RWPE2 (cell line): ENCODE results near the gene RRM2.

Experiments used
- ATAC-seq: fragments of 200-7000 bp; cut with Tn5 transposase; 3 replicates; pipeline ENCODE4 v1.9.1; 2021; ENCODE audit warnings: low read depth
- DNase-seq: peaks from one replicate; pipeline ENCODE4 v3.0.0-alpha.2; 2020; ENCODE audit warnings: low spot score
- H3K27ac ChIP-seq: fragments of 450-650 bp; 2 replicates; pipeline ENCODE4 v1.5.1; 2017; ENCODE audit warnings: mild to moderate bottlenecking; ENCODE audit not compliant: poor library complexity, severe bottlenecking
- H3K27me3 ChIP-seq: fragments of 250-450 bp; sonication (Bioruptor Pico); 2 replicates; pipeline ENCODE4 v1.5.1; 2021; ENCODE audit warnings: mild to moderate bottlenecking, moderate library complexity; ENCODE audit not compliant: insufficient read depth, poor library complexity, severe bottlenecking
- H3K36me3 ChIP-seq: fragments of 250-450 bp; sonication (Bioruptor Pico); 2 replicates; pipeline ENCODE4 v1.5.1; 2020; ENCODE audit warnings: low read depth, mild to moderate bottlenecking, moderate library complexity
- H3K4me1 ChIP-seq: fragments of 250-450 bp; sonication (Bioruptor Pico); 2 replicates; pipeline ENCODE4 v1.5.1; 2021; ENCODE audit warnings: mild to moderate bottlenecking, moderate library complexity; ENCODE audit not compliant: insufficient read depth, poor library complexity, severe bottlenecking
- H3K4me3 ChIP-seq: fragments of 250-450 bp; sonication (Bioruptor Pico); 2 replicates; pipeline ENCODE4 v1.5.1; 2021; ENCODE audit warnings: mild to moderate bottlenecking, moderate library complexity; ENCODE audit not compliant: severe bottlenecking
- H3K9me3 ChIP-seq: fragments of 250-450 bp; sonication (Bioruptor Pico); 2 replicates; pipeline ENCODE4 v1.5.1; 2021; ENCODE audit warnings: mild to moderate bottlenecking, moderate library complexity; ENCODE audit not compliant: severe bottlenecking
- CTCF ChIP-seq: fragments of 450-650 bp; IDR thresholded peaks from one replicate; pipeline ENCODE4 v1.5.1; 2017; ENCODE audit warnings: mild to moderate bottlenecking, moderate library complexity; ENCODE audit not compliant: poor library complexity, severe bottlenecking

RRM2 gene

GRCh38 chr2:10178751-10179150 is 56.2 kb downstream of the RRM2 start:
- Histone ChIP-seq H3K9me3 (no peaks in the 10 kb centered on the region), H3K27me3 (no peaks in the 10 kb centered on the region), H3K4me1 (no peaks in the 10 kb centered on the region), H3K36me3 (no peaks in the 10 kb centered on the region), H3K4me3 (no peak overlapping the region), H3K27ac (no peak overlapping the region)
- TF ChIP-seq CTCF = no peak
- ATAC-seq (no peak), DNase-seq (no peak)

GRCh38 chr2:10179422-10179821 is 56.9 kb downstream of the RRM2 start:
- TF ChIP-seq CTCF = no peak
- H3K27me3 ChIP-seq = no peaks in the 10 kb centered on the region
- H3K36me3 ChIP-seq = no peaks in the 10 kb centered on the region

GRCh38 chr2:10180229-10180628 is 57.7 kb downstream of the RRM2 start:
- ATAC-seq (no peak), DNase-seq (no peak)
- H3K27ac ChIP-seq = no peak overlapping the region
- no peaks in the 10 kb centered on the region for H3K4me1 ChIP-seq
- H3K4me3 ChIP-seq = no peak overlapping the region
- H3K27me3 ChIP-seq = no peaks in the 10 kb centered on the region
- no peaks in the 10 kb centered on the region for H3K9me3 ChIP-seq
- no peaks in the 10 kb centered on the region for H3K36me3 ChIP-seq
- TF ChIP-seq CTCF = no peak

More at GRCh38 chr2:10179422-10179821, 56.9 kb downstream of the RRM2 start:
- H3K9me3 ChIP-seq = no peaks in the 10 kb centered on the region
- ATAC-seq (no peak), DNase-seq (no peak)
- no peaks in the 10 kb centered on the region for H3K4me1 ChIP-seq
- H3K4me3 ChIP-seq = no peak overlapping the region
- H3K27ac ChIP-seq = no peak overlapping the region
